GM21576 (cell line): Measurements from ENCODE around the gene TRPM3.
A peak's percentile ranks its signal among the peaks of the same experiment; 100 is the strongest.

ENCODE experiments used
- ATAC-seq: cut with Tn5 transposase; IDR thresholded peaks from one replicate; pipeline ENCODE4 v1.9.1; 2021; ENCODE audit warnings: mild to moderate bottlenecking, moderate library complexity; ENCODE audit not compliant: unreplicated experiment

Gene TRPM3

GRCh38 chr9:70500793-70501192 lies 620.6 kb downstream of the TRPM3 start:
- ATAC-seq, result no peak

GRCh38 chr9:70499621-70500020 lies 621.8 kb downstream of the TRPM3 start:
- ATAC-seq, result no peak

GRCh38 chr9:70498866-70499265 lies 622.6 kb downstream of the TRPM3 start:
- ATAC-seq, result no peak

- ATAC-seq, result no peak
These were observed 625.2 kb downstream of the TRPM3 start for GRCh38 chr9:70496244-70496643.

GRCh38 chr9:70495514-70495913 lies 625.9 kb downstream of the TRPM3 start:
- no peak for ATAC-seq

GRCh38 chr9:70494221-70494620 lies 627.2 kb downstream of the TRPM3 start:
- no peak for ATAC-seq

- ATAC-seq, result no peak
These were observed 628.4 kb downstream of the TRPM3 start for GRCh38 chr9:70493029-70493428.

- ATAC-seq, result no peak
These were observed 629.1 kb downstream of the TRPM3 start for GRCh38 chr9:70492319-70492777.

- ATAC-seq, result no peak
These were observed 629.7 kb downstream of the TRPM3 start for GRCh38 chr9:70491426-70492318.

GRCh38 chr9:70490478-70490877 lies 630.9 kb downstream of the TRPM3 start:
- no peak for ATAC-seq

GRCh38 chr9:70488793-70489105 lies 632.7 kb downstream of the TRPM3 start:
- no peak for ATAC-seq

GRCh38 chr9:70488098-70488792 lies 633.2 kb downstream of the TRPM3 start:
- ATAC-seq, result no peak

GRCh38 chr9:70486127-70486526 lies 635.3 kb downstream of the TRPM3 start:
- ATAC-seq, result no peak

GRCh38 chr9:70485273-70485858 lies 636.1 kb downstream of the TRPM3 start:
- no peak for ATAC-seq

- peak; percentile 86 for ATAC-seq
These were observed 636.9 kb downstream of the TRPM3 start for GRCh38 chr9:70484232-70485130.

- ATAC-seq, result no peak
These were observed 640.0 kb downstream of the TRPM3 start for GRCh38 chr9:70481471-70481870.

- ATAC-seq, result no peak
These were observed 640.9 kb downstream of the TRPM3 start for GRCh38 chr9:70480405-70480980.

GRCh38 chr9:70479880-70480291 lies 641.5 kb downstream of the TRPM3 start:
- ATAC-seq, result no peak
